HepG2 (cell line): ENCODE data around the gene PTAR1. TPM values are rescaled to one million over a fixed set of nuclear protein-coding genes. Genes with fewer than 3 reads are reported as not detected.

ENCODE experiments used
- ATAC-seq: fragments of 200-7000 bp; cut with Tn5 transposase; 3 replicates; pipeline ENCODE4 v1.9.1; 2020; ENCODE audit warnings: mild to moderate bottlenecking, moderate library complexity
- BruUV-seq: library from RNA; stranded (reverse); fragments of 400-500 nt; replicated peaks from 2 replicates; lab custom pipeline; 2021; lab: Mats Ljungman, UMichigan
- CTCF ChIA-PET: fragments of 300-600 bp; formaldehyde crosslinking; extraction: SDS; loops from one replicate; lab custom pipeline; 2021; ENCODE audit warnings: low total read pairs, inconsistent platforms, low intra/inter-chr PET ratio; lab: Yijun Ruan, JAX
- POLR2A ChIA-PET: fragments of 350-600 bp; sonication (Branson Sonifier 250); formaldehyde crosslinking; loops from one replicate; lab custom pipeline; 2020; ENCODE audit warnings: antibody characterized with exemption, inconsistent platforms; lab: Yijun Ruan, JAX
- DNase-seq: peaks from one replicate; pipeline ENCODE4 v3.0.0-alpha.2; 2015; ENCODE audit warnings: low spot score
- FAIRE-seq: peaks from 3 replicates; lab custom pipeline; 2011; peaks lifted over from hg19 to GRCh38; lab: Jason Lieb, UNC
- H2AFZ ChIP-seq: one replicate; pipeline ENCODE4 v1.6.1; 2011; ENCODE audit warnings: low read length, inconsistent platforms
- H3K27ac ChIP-seq: fragments of 300-600 bp; 3 replicates; pipeline ENCODE4 v1.8.0; 2011; ENCODE audit warnings: mixed run types, mild to moderate bottlenecking, mixed read lengths, low read length, inconsistent platforms; ENCODE audit not compliant: insufficient read depth; ENCODE audit errors: extremely low read length
- H3K27me3 ChIP-seq, 2 experiments: fragments of 200-600 bp in 1 of 2; 2 replicates in 1 of 2; 3 replicates in 1 of 2; pipeline versions ENCODE4 v1.6.0 to v1.8.0; 2011; ENCODE audit warnings: low read length in 2 of 2, mild to moderate bottlenecking in 2 of 2, moderate library complexity in 2 of 2, inconsistent platforms in 1 of 2; ENCODE audit not compliant: insufficient read depth in 2 of 2, control insufficient read depth in 1 of 2
- H3K36me3 ChIP-seq, 2 experiments: fragments of 200-600 bp in 1 of 2; replicated peaks in 1 of 2; 2 replicates in 1 of 2; 3 replicates in 1 of 2; pipeline versions ENCODE4 v1.5.1 to v1.8.0; 2011; ENCODE audit warnings: low read length in 2 of 2, inconsistent platforms in 1 of 2; ENCODE audit not compliant: insufficient read depth in 2 of 2, control insufficient read depth in 1 of 2
- H3K4me1 ChIP-seq: 2 replicates; pipeline ENCODE4 v1.5.1; 2012; ENCODE audit warnings: low read length, inconsistent platforms; ENCODE audit not compliant: insufficient read depth
- H3K4me2 ChIP-seq: 2 replicates; pipeline ENCODE4 v1.6.0; 2011; ENCODE audit warnings: low read depth, low read length, inconsistent platforms
- H3K4me3 ChIP-seq, 3 experiments: fragments of 200-600 bp in 1 of 3; sonication (generic), shearing (Covaris generic) in 1 of 3; replicated peaks in 1 of 3; 2 replicates each; pipeline ENCODE4 v1.5.1; 2011 to 2016; ENCODE audit warnings: low read length in 3 of 3, inconsistent platforms in 2 of 3, low read depth in 2 of 3, mild to moderate bottlenecking in 2 of 3, control low read depth in 1 of 3, mixed read lengths in 1 of 3; ENCODE audit not compliant: insufficient read depth in 1 of 3
- H3K79me2 ChIP-seq: one replicate; pipeline ENCODE4 v1.6.1; 2011; ENCODE audit warnings: low read length, inconsistent platforms; ENCODE audit not compliant: insufficient read depth
- H3K9ac ChIP-seq: 2 replicates; pipeline ENCODE4 v1.6.0; 2011; ENCODE audit warnings: mild to moderate bottlenecking, low read depth, low read length, inconsistent platforms; ENCODE audit not compliant: insufficient read depth
- H3K9me3 ChIP-seq: 2 replicates; pipeline ENCODE4 v1.5.1; 2012; ENCODE audit warnings: mild to moderate bottlenecking, low read length
- H4K20me1 ChIP-seq: 2 replicates; pipeline ENCODE4 v1.6.0; 2011; ENCODE audit warnings: inconsistent platforms, mild to moderate bottlenecking, low read length, moderate library complexity; ENCODE audit not compliant: insufficient read depth
- AGO2 ChIP-seq: fragments of 200-400 bp; formaldehyde crosslinking; optimal IDR thresholded peaks from 2 replicates; pipeline ENCODE3; 2017; ENCODE audit warnings: mild to moderate bottlenecking, low read depth, low read length, moderate library complexity
- ARID5B ChIP-seq: IDR thresholded peaks from 2 replicates; pipeline ENCODE4 v1.4.0; 2020; ENCODE audit warnings: mild to moderate bottlenecking, missing genetic modification reagents
- MIER2 ChIP-seq: IDR thresholded peaks from 2 replicates; pipeline ENCODE4 v1.6.1; 2016; ENCODE audit warnings: missing biosample characterization, missing genetic modification reagents
- RXRB ChIP-seq: IDR thresholded peaks from 2 replicates; pipeline ENCODE4 v1.6.1; 2016; ENCODE audit warnings: borderline replicate concordance, missing genetic modification reagents, missing compliant biosample characterization
- TEAD3 ChIP-seq: optimal IDR thresholded peaks from 2 replicates; pipeline ENCODE3; 2016; ENCODE audit warnings: borderline replicate concordance
- XRCC5 ChIP-seq: fragments of 200-400 bp; formaldehyde crosslinking; optimal IDR thresholded peaks from 2 replicates; pipeline ENCODE3; 2017; ENCODE audit warnings: mild to moderate bottlenecking, low read length
- ZNF24 ChIP-seq: fragments of 450-650 bp; IDR thresholded peaks from 2 replicates; pipeline ENCODE4 v1.6.1; 2017; ENCODE audit warnings: antibody characterized with exemption, mild to moderate bottlenecking
- ZNF367 ChIP-seq: sonication (generic); formaldehyde crosslinking; IDR thresholded peaks from 2 replicates; pipeline ENCODE4 v1.4.0; 2020; ENCODE audit warnings: missing genetic modification reagents, borderline replicate concordance
- ZNF451 ChIP-seq: sonication (generic); formaldehyde crosslinking; IDR thresholded peaks from 2 replicates; pipeline ENCODE4 v1.5.0; 2020; ENCODE audit warnings: mild to moderate bottlenecking, missing genetic modification reagents
- whole genome bisulfite sequencing: methylation state at CpG from one replicate; pipeline ENCODE4 v1.1.6; 2017; ENCODE audit warnings: low lambda C conversion rate; 5-methylcytosine and 5-hydroxymethylcytosine counted together
- in situ Hi-C: cut with HindIII; loops from 2 replicates; pipeline ENCODE4 v1.10.0; 2017; ENCODE audit warnings: low pct_unique_long_range_greater_than_20kb; ENCODE audit not compliant: extremely low pct_ligation_motif_present
- intact Hi-C: fragments of 100-400 bp; cut with micrococcal nuclease; formaldehyde crosslinking; loops from one replicate; pipeline ENCODE4 v1.10.0; 2022; ENCODE audit not compliant: unreplicated experiment
- polyA plus RNA-seq, 8 experiments: library from polyadenylated mRNA; depleted of rRNA in 3 of 8; stranded (reverse) in 7 of 8; unstranded in 1 of 8; fragments of >200 nt; fragmentation: Illumina TruSeq in 4 of 8; extraction: Trizol in 4 of 8; gene quantifications; 2 replicates each; pipeline versions ENCODE4 v1.2.1 to v1.2.3, GENCODE V29; 2011 to 2016; ENCODE audit warnings: low read depth in 4 of 8, missing spikeins in 1 of 8, mixed read lengths in 1 of 8; ENCODE audit not compliant: insufficient read depth in 1 of 8
- total RNA-seq, 5 experiments: library from RNA; depleted of rRNA; stranded (reverse); fragments of >200 nt; fragmentation: Illumina TruSeq; extraction: Trizol; gene quantifications; 2 replicates each; pipeline ENCODE4 v1.2.3, GENCODE V29; 2016; ENCODE audit warnings: low read depth in 1 of 5

The PTAR1 gene
- total and polyA plus RNA-seq, 2 of the 13 experiments (the other 11 are each of a cell fraction or from before 2014, with no cell fraction given) = 26.5 to 42.1 TPM

GRCh38 chr9:69667306-69667705 lies 92.5 kb downstream of the PTAR1 start:
- BruUV-seq = no TSS peak
- intact Hi-C loops = no loop called here
- no peak for ATAC-seq
- Histone ChIP-seq H3K9me3 (no peaks in the 10 kb centered on the region), H3K4me3 (no peak overlapping the region)
- POLR2A ChIA-PET = no interaction called here
- no peak for TF ChIP-seq MIER2 (CRISPR knock-in tag)
- TF ChIP-seq TEAD3 (CRISPR knock-in tag) = no peak
- TF ChIP-seq, all 625 proteins: peak for 0
- WGBS = 27% methylated on average over 1 of the region's 1 CpG
- CTCF ChIA-PET = no interaction called here
- Histone ChIP-seq H2AFZ (no peak overlapping the region), H3K27me3 (peaks cover 2 to 41% of the 10 kb centered on the region in 2 experiments), H3K9ac (no peak overlapping the region), H4K20me1 (no peaks in the 10 kb centered on the region), H3K79me2 (no peaks in the 10 kb centered on the region), H3K36me3 (no peaks in the 10 kb centered on the region), H3K4me1 (no peaks in the 10 kb centered on the region), H3K4me2 (no peak overlapping the region), H3K27ac (no peak overlapping the region)
- DNase-seq (no peak), FAIRE-seq (no peak)
- in situ Hi-C loops = no loop called here

- 5% methylated on average over 2 of the region's 2 CpGs for WGBS
- ChIA-PET POLR2A (no interaction called here), CTCF (no interaction called here)
- in situ Hi-C loops = no loop called here
- no peaks in the 10 kb centered on the region for H3K9me3 ChIP-seq
- H4K20me1 ChIP-seq = no peaks in the 10 kb centered on the region
- DNase-seq = no peak
- intact Hi-C loops = no loop called here
- no peaks in the 10 kb centered on the region for H3K4me1 ChIP-seq
- H3K4me2 ChIP-seq = no peak overlapping the region
- no peak for FAIRE-seq
- H2AFZ ChIP-seq = no peak overlapping the region
- H3K36me3 ChIP-seq = no peaks in the 10 kb centered on the region
- H3K9ac ChIP-seq = no peak overlapping the region
- ATAC-seq = no peak
- H3K4me3 ChIP-seq = no peak overlapping the region
- H3K27ac ChIP-seq = no peak overlapping the region
- no peaks in the 10 kb centered on the region for H3K27me3 ChIP-seq
- no TSS peak for BruUV-seq
- H3K79me2 ChIP-seq = no peaks in the 10 kb centered on the region
- TF ChIP-seq ZNF367 = no peak
- TF ChIP-seq RXRB (CRISPR knock-in tag) = no peak
- no peak for TF ChIP-seq ZNF451 (CRISPR knock-in tag)
- no peak for TF ChIP-seq ZNF24
- no peak for TF ChIP-seq XRCC5
- no peak for TF ChIP-seq AGO2
- TF ChIP-seq ARID5B (CRISPR knock-in tag) = no peak
Observed at GRCh38 chr9:69660304-69660703, 99.5 kb downstream of the PTAR1 start.
